ENCODE measurements around the gene SYTL2.

- TF ChIP-seq EZH2phosphoT487 (IDR thresholded peaks at IDR 0.05; ENCODE audit: borderline replicate concordance) (no peak), CTCF (conservative IDR thresholded peaks at IDR 0.05; ENCODE audit: low read length) (no peak)
These were observed 78.0 kb downstream of the SYTL2 start for GRCh38 chr11:85732965-85733364.
